ENCODE measurements around the gene AIG1. TPM values are rescaled to one million over a fixed set of nuclear protein-coding genes. Genes with fewer than 3 reads are reported as not detected.

The AIG1 gene
- polyA plus RNA-seq, 1 experiment = 43.2 TPM

GRCh38 chr6:143141442-143141841 is 80.8 kb downstream of the AIG1 start:
- no peak for TF ChIP-seq CTCF (IDR thresholded peaks at IDR 0.05; ENCODE audit: insufficient read depth, low read depth, low read length)
- no peak overlapping the region for H3K4me3 ChIP-seq (ENCODE audit: low read depth, low read length)
- H3K27me3 ChIP-seq (ENCODE audit: control insufficient read depth, insufficient read depth, low read length) = no peaks in the 10 kb centered on the region
- H3K36me3 ChIP-seq (ENCODE audit: control insufficient read depth, insufficient read depth, low read length) = no peaks in the 10 kb centered on the region
- DNase-seq (ENCODE audit: low read depth) = peak; percentile 85
- POLR2A ChIA-PET = no interaction called here
- CTCF ChIA-PET = interaction anchor here (0.6 kb wide), 1 partner anchor 210 kb away, joined by 4 read pairs; no protein-coding TSS in a partner anchor

- POLR2A ChIA-PET = no interaction called here
- no peak for DNase-seq (ENCODE audit: low read depth)
- TF ChIP-seq CTCF (IDR thresholded peaks at IDR 0.05; ENCODE audit: insufficient read depth, low read depth, low read length) = no peak
- no peaks in the 10 kb centered on the region for H3K36me3 ChIP-seq (ENCODE audit: control insufficient read depth, insufficient read depth, low read length)
- CTCF ChIA-PET = no interaction called here
- H3K27me3 ChIP-seq (ENCODE audit: control insufficient read depth, insufficient read depth, low read length) = no peaks in the 10 kb centered on the region
- H3K4me3 ChIP-seq (ENCODE audit: low read depth, low read length) = no peak overlapping the region
Observed at GRCh38 chr6:143146186-143146851, 85.6 kb downstream of the AIG1 start.

- no peak for TF ChIP-seq CTCF (IDR thresholded peaks at IDR 0.05; ENCODE audit: insufficient read depth, low read depth, low read length)
Observed at GRCh38 chr6:143149771-143150170, 89.1 kb downstream of the AIG1 start.

GRCh38 chr6:143150281-143150680 is 89.6 kb downstream of the AIG1 start:
- DNase-seq (ENCODE audit: low read depth) = no peak
- POLR2A ChIA-PET = no interaction called here
- Histone ChIP-seq H3K36me3 (ENCODE audit: control insufficient read depth, insufficient read depth, low read length) (no peaks in the 10 kb centered on the region), H3K27me3 (ENCODE audit: control insufficient read depth, insufficient read depth, low read length) (no peaks in the 10 kb centered on the region), H3K4me3 (ENCODE audit: low read depth, low read length) (no peak overlapping the region)
- CTCF ChIA-PET = no interaction called here
- TF ChIP-seq CTCF (IDR thresholded peaks at IDR 0.05; ENCODE audit: insufficient read depth, low read depth, low read length) = no peak

More at GRCh38 chr6:143149771-143150170, 89.1 kb downstream of the AIG1 start:
- H3K27me3 ChIP-seq (ENCODE audit: control insufficient read depth, insufficient read depth, low read length) = no peaks in the 10 kb centered on the region
- ChIA-PET POLR2A (no interaction called here), CTCF (no interaction called here)
- no peaks in the 10 kb centered on the region for H3K36me3 ChIP-seq (ENCODE audit: control insufficient read depth, insufficient read depth, low read length)
- no peak overlapping the region for H3K4me3 ChIP-seq (ENCODE audit: low read depth, low read length)
- no peak for DNase-seq (ENCODE audit: low read depth)

GRCh38 chr6:143151381-143151780 is 90.7 kb downstream of the AIG1 start:
- POLR2A ChIA-PET = no interaction called here
- Histone ChIP-seq H3K4me3 (ENCODE audit: low read depth, low read length) (no peak overlapping the region), H3K27me3 (ENCODE audit: control insufficient read depth, insufficient read depth, low read length) (no peaks in the 10 kb centered on the region), H3K36me3 (ENCODE audit: control insufficient read depth, insufficient read depth, low read length) (no peaks in the 10 kb centered on the region)
- CTCF ChIA-PET = no interaction called here
- TF ChIP-seq CTCF (IDR thresholded peaks at IDR 0.05; ENCODE audit: insufficient read depth, low read depth, low read length) = no peak
- DNase-seq (ENCODE audit: low read depth) = no peak
